ENCODE results near the gene GOLGA7B. TPM values are rescaled to one million over a fixed set of nuclear protein-coding genes. Genes with fewer than 3 reads are reported as not detected.
"Not testable (repeated sequence)": the region's sequence is repeated elsewhere in the genome, so short reads cannot be mapped to it uniquely, and the experiment has no call there.

GOLGA7B gene
- total and polyA plus RNA-seq, 4 experiments from 2014 or later = 0.46 to 7.9 (median 4.6) TPM

- CTCF ChIA-PET (ENCODE audit: partially characterized antibody) = interaction anchor here (0.7 to 6.2 kb wide), 6 partner anchors 20 to 808 kb away, joined by 3 to 31 read pairs (median 7); partner anchors contain the start of gene GOLGA7B
- POLR2A ChIA-PET (ENCODE audit: partially characterized antibody) = interaction anchor here (1.6 to 3.0 kb wide), 2 partner anchors 13 to 20 kb away, joined by 4 to 23 read pairs; partner anchors contain the start of gene GOLGA7B
- H3K9me3 ChIP-seq (ENCODE audit: control insufficient read depth in 1 of 2, low read length in 2 of 2) = no peaks in the 10 kb centered on the region
Measured at GRCh38 chr10:97830064-97830463, 19.6 kb upstream of the GOLGA7B start.

GRCh38 chr10:97831259-97831658, 18.4 kb upstream of the GOLGA7B start:
- H3K36me3 Mint-ChIP-seq = peaks cover 0 to 3% of the 10 kb centered on the region in 2 donors
- CTCF ChIA-PET (ENCODE audit: partially characterized antibody) = interaction anchor here (1.6 to 6.2 kb wide), 3 partner anchors 36 to 39 kb away, joined by 7 to 31 read pairs (median 7); no protein-coding TSS in a partner anchor
- POLR2A ChIA-PET (ENCODE audit: partially characterized antibody) = interaction anchor here (3.0 kb wide), 1 partner anchor 19 kb away, joined by 23 read pairs; the partner anchor contains the start of gene GOLGA7B

More at GRCh38 chr10:97830064-97830463, 19.6 kb upstream of the GOLGA7B start:
- Mint-ChIP-seq H3K27me3 (no peaks in the 10 kb centered on the region), H3K4me3 (peak overlapping the region in 1 of 8 donors; percentile 49), H3K36me3 (no peaks in the 10 kb centered on the region), H3K9me3 (no peaks in the 10 kb centered on the region), H3K4me1 (peaks cover 18 to 34% (median 21%) of the 10 kb centered on the region in 4 donors), H3K27ac (peak overlapping the region in 4 of 7 donors; percentile 32 to 70 (median 54))
- Histone ChIP-seq H3K36me3 (ENCODE audit: insufficient read depth, low read length) (no peaks in the 10 kb centered on the region), H3K27ac (ENCODE audit: low read depth, low read length) (no peak overlapping the region), H3K4me3 (ENCODE audit: low read length in 2 of 2) (no peak overlapping the region), H3K27me3 (ENCODE audit: insufficient read depth, low read length) (no peaks in the 10 kb centered on the region), H3K4me1 (ENCODE audit: insufficient read depth, low read length) (peaks cover 28% of the 10 kb centered on the region)
- no peak for DNase-seq
- intact Hi-C loops (cut with micrococcal nuclease) = no loop called here

GRCh38 chr10:97836446-97836845, 13.2 kb upstream of the GOLGA7B start:
- Histone ChIP-seq H3K27me3 (ENCODE audit: insufficient read depth, low read length) (no peaks in the 10 kb centered on the region), H3K4me1 (ENCODE audit: insufficient read depth, low read length) (no peaks in the 10 kb centered on the region), H3K4me3 (ENCODE audit: low read length in 2 of 2) (no peak overlapping the region), H3K9me3 (ENCODE audit: control insufficient read depth in 1 of 2, low read length in 2 of 2) (no peaks in the 10 kb centered on the region), H3K36me3 (ENCODE audit: insufficient read depth, low read length) (no peaks in the 10 kb centered on the region), H3K27ac (ENCODE audit: low read depth, low read length) (no peak overlapping the region)
- Mint-ChIP-seq H3K27ac (peak overlapping the region in 1 of 7 donors; percentile 15), H3K9me3 (peaks cover 0 to 5% (median 0%) of the 10 kb centered on the region in 8 donors), H3K27me3 (no peaks in the 10 kb centered on the region), H3K4me3 (no peak overlapping the region), H3K4me1 (peaks cover 2 to 15% (median 10%) of the 10 kb centered on the region in 4 donors), H3K36me3 (peaks cover 0 to 13% of the 10 kb centered on the region in 2 donors)
- DNase-seq = no peak
- intact Hi-C loops (cut with micrococcal nuclease) = no loop called here
- CTCF ChIA-PET (ENCODE audit: partially characterized antibody) = no interaction called here
- POLR2A ChIA-PET (ENCODE audit: partially characterized antibody) = no interaction called here

More at GRCh38 chr10:97831259-97831658, 18.4 kb upstream of the GOLGA7B start:
- no peak overlapping the region for H3K4me3 Mint-ChIP-seq
- Histone ChIP-seq H3K36me3 (ENCODE audit: insufficient read depth, low read length) (no peaks in the 10 kb centered on the region), H3K9me3 (ENCODE audit: control insufficient read depth in 1 of 2, low read length in 2 of 2) (no peaks in the 10 kb centered on the region), H3K27ac (ENCODE audit: low read depth, low read length) (no peak overlapping the region), H3K4me3 (ENCODE audit: low read length in 2 of 2) (no peak overlapping the region), H3K4me1 (ENCODE audit: insufficient read depth, low read length) (peaks cover 28% of the 10 kb centered on the region), H3K27me3 (ENCODE audit: insufficient read depth, low read length) (no peaks in the 10 kb centered on the region)
- no peaks in the 10 kb centered on the region for H3K27me3 Mint-ChIP-seq
- peak overlapping the region in 3 of 7 donors; percentile 12 to 25 (median 15) for H3K27ac Mint-ChIP-seq
- H3K9me3 Mint-ChIP-seq = peaks cover 0 to under 1% (median 0%) of the 10 kb centered on the region in 8 donors
- intact Hi-C loops (cut with micrococcal nuclease) = no loop called here
- no peak for DNase-seq
- H3K4me1 Mint-ChIP-seq = peaks cover 18 to 34% (median 21%) of the 10 kb centered on the region in 4 donors

GRCh38 chr10:97838091-97838490, 11.6 kb upstream of the GOLGA7B start:
- Histone ChIP-seq H3K4me3 (ENCODE audit: low read length in 2 of 2) (no peak overlapping the region), H3K36me3 (ENCODE audit: insufficient read depth, low read length) (no peaks in the 10 kb centered on the region), H3K4me1 (ENCODE audit: insufficient read depth, low read length) (no peaks in the 10 kb centered on the region), H3K27me3 (ENCODE audit: insufficient read depth, low read length) (no peaks in the 10 kb centered on the region), H3K9me3 (ENCODE audit: control insufficient read depth in 1 of 2, low read length in 2 of 2) (no peaks in the 10 kb centered on the region), H3K27ac (ENCODE audit: low read depth, low read length) (no peak overlapping the region)
- Mint-ChIP-seq H3K27ac (no peak overlapping the region), H3K36me3 (peaks cover 1 to 13% of the 10 kb centered on the region in 2 donors), H3K27me3 (no peaks in the 10 kb centered on the region), H3K4me1 (peaks cover 6 to 19% (median 13%) of the 10 kb centered on the region in 4 donors), H3K9me3 (peaks cover 0 to 5% (median 0%) of the 10 kb centered on the region in 8 donors), H3K4me3 (no peak overlapping the region)
- CTCF ChIA-PET (ENCODE audit: partially characterized antibody) = no interaction called here
- intact Hi-C loops (cut with micrococcal nuclease) = no loop called here
- POLR2A ChIA-PET (ENCODE audit: partially characterized antibody) = interaction anchor here (0.8 kb wide), 1 partner anchor 9 kb away, joined by 3 read pairs; no protein-coding TSS in a partner anchor
- no peak for DNase-seq

GRCh38 chr10:97841166-97841565, 8.5 kb upstream of the GOLGA7B start:
- H3K4me3 Mint-ChIP-seq; H3K4me3 ChIP-seq (ENCODE audit: low read length in 2 of 2); H3K9me3 Mint-ChIP-seq; H3K27ac ChIP-seq (ENCODE audit: low read depth, low read length); POLR2A ChIA-PET (ENCODE audit: partially characterized antibody); intact Hi-C loops (cut with micrococcal nuclease); H3K27ac Mint-ChIP-seq; H3K27me3 ChIP-seq (ENCODE audit: insufficient read depth, low read length); H3K9me3 ChIP-seq (ENCODE audit: control insufficient read depth in 1 of 2, low read length in 2 of 2); H3K27me3 Mint-ChIP-seq; CTCF ChIA-PET (ENCODE audit: partially characterized antibody); H3K4me1 ChIP-seq (ENCODE audit: insufficient read depth, low read length); DNase-seq; H3K36me3 ChIP-seq (ENCODE audit: insufficient read depth, low read length): not testable (repeated sequence)
- H3K36me3 Mint-ChIP-seq = peaks cover 1 to 11% of the 10 kb centered on the region in 2 donors
- peaks cover 9 to 21% (median 14%) of the 10 kb centered on the region in 4 donors for H3K4me1 Mint-ChIP-seq

- H3K9me3 Mint-ChIP-seq; H3K27me3 Mint-ChIP-seq; H3K9me3 ChIP-seq (ENCODE audit: control insufficient read depth in 1 of 2, low read length in 2 of 2); H3K4me3 ChIP-seq (ENCODE audit: low read length in 2 of 2); H3K27ac Mint-ChIP-seq; POLR2A ChIA-PET (ENCODE audit: partially characterized antibody); CTCF ChIA-PET (ENCODE audit: partially characterized antibody); H3K27ac ChIP-seq (ENCODE audit: low read depth, low read length); H3K36me3 ChIP-seq (ENCODE audit: insufficient read depth, low read length); H3K4me1 ChIP-seq (ENCODE audit: insufficient read depth, low read length); H3K27me3 ChIP-seq (ENCODE audit: insufficient read depth, low read length); DNase-seq; H3K36me3 Mint-ChIP-seq; intact Hi-C loops (cut with micrococcal nuclease); H3K4me3 Mint-ChIP-seq: not testable (repeated sequence)
- H3K4me1 Mint-ChIP-seq = peaks cover 10 to 21% (median 15%) of the 10 kb centered on the region in 4 donors
Measured at GRCh38 chr10:97842114-97842513, 7.5 kb upstream of the GOLGA7B start.

GRCh38 chr10:97842656-97843280, 6.9 kb upstream of the GOLGA7B start:
- Histone ChIP-seq H3K36me3 (ENCODE audit: insufficient read depth, low read length) (no peaks in the 10 kb centered on the region), H3K4me1 (ENCODE audit: insufficient read depth, low read length) (no peaks in the 10 kb centered on the region), H3K4me3 (ENCODE audit: low read length in 2 of 2) (no peak overlapping the region), H3K27me3 (ENCODE audit: insufficient read depth, low read length) (no peaks in the 10 kb centered on the region), H3K9me3 (ENCODE audit: control insufficient read depth in 1 of 2, low read length in 2 of 2) (no peaks in the 10 kb centered on the region), H3K27ac (ENCODE audit: low read depth, low read length) (no peak overlapping the region)
- intact Hi-C loops (cut with micrococcal nuclease) = no loop called here
- Mint-ChIP-seq H3K4me3 (peak overlapping the region in 1 of 8 donors; percentile 14), H3K36me3 (peaks cover 0 to 1% of the 10 kb centered on the region in 2 donors), H3K9me3 (no peaks in the 10 kb centered on the region), H3K27ac (no peak overlapping the region), H3K27me3 (no peaks in the 10 kb centered on the region), H3K4me1 (peaks cover 10 to 21% (median 15%) of the 10 kb centered on the region in 4 donors)
- ChIA-PET CTCF (ENCODE audit: partially characterized antibody) (interaction anchor here (0.8 to 1.5 kb wide), 6 partner anchors 11 to 111 kb away, joined by 3 to 10 read pairs (median 4); no protein-coding TSS in a partner anchor), POLR2A (ENCODE audit: partially characterized antibody) (interaction anchor here (0.7 to 1.4 kb wide), 3 partner anchors 9 to 106 kb away, joined by 3 to 4 read pairs (median 3); no protein-coding TSS in a partner anchor)
- no peak for DNase-seq

Measured in CD4-positive, alpha-beta memory T cell (primary cell).